ENCODE results near the gene CLECL1. TPM values are rescaled to one million over a fixed set of nuclear protein-coding genes. Genes with fewer than 3 reads are reported as not detected.

The CLECL1 gene
- total and polyA plus RNA-seq, 9 of the 15 experiments (the other 6 are each of a cell fraction or from before 2014, with no cell fraction given): 0.13 to 0.25 TPM; not detected in 7

DNA sequence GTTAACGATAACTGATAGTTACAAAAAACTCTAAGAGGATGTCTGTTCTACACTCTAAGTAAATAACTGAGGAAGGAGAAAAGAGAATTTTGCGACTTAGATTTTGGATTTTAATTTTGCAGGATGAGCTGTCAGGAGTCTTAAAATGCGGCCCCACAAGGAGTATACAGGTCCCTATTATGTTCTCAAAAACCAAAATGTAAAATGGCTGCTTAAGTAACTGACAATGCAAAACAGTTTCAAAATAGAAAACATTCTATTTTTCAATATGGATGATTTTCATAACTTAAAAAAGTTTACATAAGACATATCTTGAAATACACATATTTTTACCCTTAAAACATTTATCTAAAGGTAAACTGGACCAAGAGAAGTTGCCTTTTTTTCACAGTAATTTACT is 25.2 kb upstream of the CLECL1 start:
- BruUV-seq (replicated peaks): no TSS peak
- H3K4me1 ChIP-seq (replicated peaks in 1 of 2; ENCODE audit: control insufficient read depth in 2 of 2, insufficient read depth in 2 of 2, low read length in 2 of 2): no peaks in the 10 kb centered on the region; a peak in 1 of 5 replicates
- H3K9me1 ChIP-seq (ENCODE audit: control insufficient read depth, insufficient read depth, low read length): no peaks in the 10 kb centered on the region
- CTCF ChIA-PET (ENCODE audit: low intra/inter-chr PET ratio): no interaction called here
- FAIRE-seq (no peak), DNase-seq (ENCODE audit: extremely low read depth in 1 of 4, low spot score in 3 of 4) (no peak), ATAC-seq (peak; percentile 5; the same call in 1 of the 3 replicates)
- H3K27ac ChIP-seq (ENCODE audit: extremely low read depth, low read depth, low read length): peak overlapping the region; percentile 75
- H2AFZ ChIP-seq (ENCODE audit: low read depth, low read length): peak overlapping the region; percentile 37
- no peaks in the 10 kb centered on the region for H3K27me3 ChIP-seq (ENCODE audit: control insufficient read depth in 2 of 2, insufficient read depth in 2 of 2, low read length in 2 of 2)
- H3K9me3 ChIP-seq (replicated peaks; ENCODE audit: control insufficient read depth, insufficient read depth, low read depth, low read length): peaks cover 6% of the 10 kb centered on the region
- intact Hi-C loops (cut with micrococcal nuclease): no loop called here
- H3K4me2 ChIP-seq (ENCODE audit: insufficient read depth, low read length): peak overlapping the region; percentile 90
- in situ Hi-C loops (cut with MboI): no loop called here
- 0% methylated on average over 3 of the region's 3 CpGs for WGBS (ENCODE audit: insufficient coverage, low coverage, missing lambda C conversion rate)
- H3K36me3 ChIP-seq (ENCODE audit: control insufficient read depth, insufficient read depth, low read length): peaks cover 36% of the 10 kb centered on the region
- H3K4me3 ChIP-seq: peak overlapping the region; percentile 52
- no peaks in the 10 kb centered on the region; the same call in 1 of the 2 replicates for H4K20me1 ChIP-seq (replicated peaks; ENCODE audit: control insufficient read depth, insufficient read depth, low read length)
- peak overlapping the region; percentile 77 to 90; a peak in 2 of 4 replicates for H3K9ac ChIP-seq (ENCODE audit: insufficient read depth in 1 of 2, low read depth in 2 of 2, low read length in 2 of 2)
- POLR2A ChIA-PET: interaction anchor here (0.6 to 1.4 kb wide), 3 partner anchors 11 to 37 kb away, joined by 3 to 5 read pairs (median 3); no protein-coding TSS in a partner anchor
- H3K79me2 ChIP-seq (ENCODE audit: control insufficient read depth, insufficient read depth, low read length): peaks cover 73% of the 10 kb centered on the region
- TF ChIP-seq ZNF766 (CRISPR knock-in tag; conservative IDR thresholded peaks at IDR 0.05): no peak
- TF ChIP-seq MTA3 (IDR thresholded peaks at IDR 0.05; ENCODE audit: borderline replicate concordance): no peak
- peak; percentile 52 for TF ChIP-seq POLR2G (IDR thresholded peaks at IDR 0.05; ENCODE audit: low read depth, low read length)
- no peak for TF ChIP-seq GABPB2 (CRISPR knock-in tag; conservative IDR thresholded peaks at IDR 0.05)
- no peak for TF ChIP-seq EGR1 (conservative IDR thresholded peaks at IDR 0.05)
- peak; percentile 62; the same call in 1 of the 2 replicates for TF ChIP-seq POLR2H (tag; IDR thresholded peaks at IDR 0.05; ENCODE audit: low read depth)
- TF ChIP-seq, protein P1, sequence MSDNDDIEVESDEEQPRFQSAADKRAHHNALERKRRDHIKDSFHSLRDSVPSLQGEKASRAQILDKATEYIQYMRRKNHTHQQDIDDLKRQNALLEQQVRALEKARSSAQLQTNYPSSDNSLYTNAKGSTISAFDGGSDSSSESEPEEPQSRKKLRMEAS (CRISPR knock-in tag; IDR thresholded peaks at IDR 0.05): no peak
- TF ChIP-seq ZNF507 (tag; conservative IDR thresholded peaks at IDR 0.05): no peak
- TF ChIP-seq BCOR (IDR thresholded peaks at IDR 0.05): no peak
- no peak for TF ChIP-seq HMGN3 (IDR thresholded peaks at IDR 0.05; ENCODE audit: borderline replicate concordance, extremely low read depth, insufficient read length, low read depth, low read length)
- TF ChIP-seq, protein P2, sequence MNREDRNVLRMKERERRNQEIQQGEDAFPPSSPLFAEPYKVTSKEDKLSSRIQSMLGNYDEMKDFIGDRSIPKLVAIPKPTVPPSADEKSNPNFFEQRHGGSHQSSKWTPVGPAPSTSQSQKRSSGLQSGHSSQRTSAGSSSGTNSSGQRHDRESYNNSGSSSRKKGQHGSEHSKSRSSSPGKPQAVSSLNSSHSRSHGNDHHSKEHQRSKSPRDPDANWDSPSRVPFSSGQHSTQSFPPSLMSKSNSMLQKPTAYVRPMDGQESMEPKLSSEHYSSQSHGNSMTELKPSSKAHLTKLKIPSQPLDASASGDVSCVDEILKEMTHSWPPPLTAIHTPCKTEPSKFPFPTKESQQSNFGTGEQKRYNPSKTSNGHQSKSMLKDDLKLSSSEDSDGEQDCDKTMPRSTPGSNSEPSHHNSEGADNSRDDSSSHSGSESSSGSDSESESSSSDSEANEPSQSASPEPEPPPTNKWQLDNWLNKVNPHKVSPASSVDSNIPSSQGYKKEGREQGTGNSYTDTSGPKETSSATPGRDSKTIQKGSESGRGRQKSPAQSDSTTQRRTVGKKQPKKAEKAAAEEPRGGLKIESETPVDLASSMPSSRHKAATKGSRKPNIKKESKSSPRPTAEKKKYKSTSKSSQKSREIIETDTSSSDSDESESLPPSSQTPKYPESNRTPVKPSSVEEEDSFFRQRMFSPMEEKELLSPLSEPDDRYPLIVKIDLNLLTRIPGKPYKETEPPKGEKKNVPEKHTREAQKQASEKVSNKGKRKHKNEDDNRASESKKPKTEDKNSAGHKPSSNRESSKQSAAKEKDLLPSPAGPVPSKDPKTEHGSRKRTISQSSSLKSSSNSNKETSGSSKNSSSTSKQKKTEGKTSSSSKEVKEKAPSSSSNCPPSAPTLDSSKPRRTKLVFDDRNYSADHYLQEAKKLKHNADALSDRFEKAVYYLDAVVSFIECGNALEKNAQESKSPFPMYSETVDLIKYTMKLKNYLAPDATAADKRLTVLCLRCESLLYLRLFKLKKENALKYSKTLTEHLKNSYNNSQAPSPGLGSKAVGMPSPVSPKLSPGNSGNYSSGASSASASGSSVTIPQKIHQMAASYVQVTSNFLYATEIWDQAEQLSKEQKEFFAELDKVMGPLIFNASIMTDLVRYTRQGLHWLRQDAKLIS (CRISPR knock-in tag; IDR thresholded peaks at IDR 0.05): no peak
- TF ChIP-seq CBFA2T3 (IDR thresholded peaks at IDR 0.05): no peak
- TF ChIP-seq RBFOX2 (IDR thresholded peaks at IDR 0.05; ENCODE audit: low read depth, low read length): peak; percentile 67
- TF ChIP-seq NCOA1 (IDR thresholded peaks at IDR 0.05; ENCODE audit: low read depth): no peak
- TF ChIP-seq, protein P3, sequence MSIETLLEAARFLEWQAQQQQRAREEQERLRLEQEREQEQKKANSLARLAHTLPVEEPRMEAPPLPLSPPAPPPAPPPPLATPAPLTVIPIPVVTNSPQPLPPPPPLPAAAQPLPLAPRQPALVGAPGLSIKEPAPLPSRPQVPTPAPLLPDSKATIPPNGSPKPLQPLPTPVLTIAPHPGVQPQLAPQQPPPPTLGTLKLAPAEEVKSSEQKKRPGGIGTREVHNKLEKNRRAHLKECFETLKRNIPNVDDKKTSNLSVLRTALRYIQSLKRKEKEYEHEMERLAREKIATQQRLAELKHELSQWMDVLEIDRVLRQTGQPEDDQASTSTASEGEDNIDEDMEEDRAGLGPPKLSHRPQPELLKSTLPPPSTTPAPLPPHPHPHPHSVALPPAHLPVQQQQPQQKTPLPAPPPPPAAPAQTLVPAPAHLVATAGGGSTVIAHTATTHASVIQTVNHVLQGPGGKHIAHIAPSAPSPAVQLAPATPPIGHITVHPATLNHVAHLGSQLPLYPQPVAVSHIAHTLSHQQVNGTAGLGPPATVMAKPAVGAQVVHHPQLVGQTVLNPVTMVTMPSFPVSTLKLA (conservative IDR thresholded peaks at IDR 0.05): no peak
- no peak for TF ChIP-seq E2F3 (CRISPR knock-in tag; IDR thresholded peaks at IDR 0.05)
